ENCODE data around the gene CTSE.

GRCh38 chr1:205978676-205979075 is 45.0 kb downstream of the CTSE start:
- TF ChIP-seq CTCF (IDR thresholded peaks at IDR 0.05; ENCODE audit: insufficient read depth, low read length) = no peak
- TF ChIP-seq POLR2AphosphoS5 (IDR thresholded peaks at IDR 0.05; ENCODE audit: low read depth) = no peak
- TF ChIP-seq GABPA (IDR thresholded peaks at IDR 0.05; ENCODE audit: low read depth) = no peak
